NCI-H526 treated with DMSO at 0.1 percent for 48 hours (cell line): Measurements from ENCODE around the gene PLIN5.
"Not testable (repeated sequence)": the region's sequence is repeated elsewhere in the genome, so short reads cannot be mapped to it uniquely, and the experiment has no call there.

Experiments
- DNase-seq: peaks from one replicate; lab custom pipeline; 2025; lab: John Stamatoyannopoulos, UW

The PLIN5 gene

GRCh38 chr19:4567584-4568071 lies 32.6 kb upstream of the PLIN5 start:
- DNase-seq: no peak

GRCh38 chr19:4566402-4567051 lies 31.5 kb upstream of the PLIN5 start:
- no peak for DNase-seq

- not testable (repeated sequence) for DNase-seq
Measured at GRCh38 chr19:4563562-4563961, 28.5 kb upstream of the PLIN5 start.

- DNase-seq: not testable (repeated sequence)
Measured at GRCh38 chr19:4562085-4562484, 27.1 kb upstream of the PLIN5 start.

- DNase-seq: no peak
Measured at GRCh38 chr19:4559569-4559968, 24.5 kb upstream of the PLIN5 start, which contains the start of gene SEMA6B. Gene SEMA6B, minus strand, starts transcription at chr19:4559684. Its CDS starts 1,227 bp downstream, at chr19:4558457.

- DNase-seq: no peak
Measured at GRCh38 chr19:4557971-4558941, 23.2 kb upstream of the PLIN5 start.

GRCh38 chr19:4557144-4557970 lies 22.3 kb upstream of the PLIN5 start:
- no peak for DNase-seq

GRCh38 chr19:4556597-4557127 lies 21.6 kb upstream of the PLIN5 start:
- DNase-seq: peak; percentile 32

GRCh38 chr19:4555657-4556561 lies 20.9 kb upstream of the PLIN5 start:
- DNase-seq: peak; percentile 13

- no peak for DNase-seq
Measured at GRCh38 chr19:4554717-4555116, 19.7 kb upstream of the PLIN5 start.

- no peak for DNase-seq
Measured at GRCh38 chr19:4553775-4554174, 18.8 kb upstream of the PLIN5 start.

- DNase-seq: no peak
Measured at GRCh38 chr19:4553092-4553695, 18.2 kb upstream of the PLIN5 start.

- no peak for DNase-seq
Measured at GRCh38 chr19:4552525-4552819, 17.4 kb upstream of the PLIN5 start.

GRCh38 chr19:4550479-4551050 lies 15.5 kb upstream of the PLIN5 start:
- DNase-seq: no peak

GRCh38 chr19:4550018-4550417 lies 15.0 kb upstream of the PLIN5 start:
- DNase-seq: no peak

- no peak for DNase-seq
Measured at GRCh38 chr19:4548238-4548584, 13.2 kb upstream of the PLIN5 start.

- DNase-seq: no peak
Measured at GRCh38 chr19:4547303-4548237, 12.5 kb upstream of the PLIN5 start.

GRCh38 chr19:4543842-4544647 lies 9.0 kb upstream of the PLIN5 start:
- DNase-seq: no peak
